Measurements from ENCODE around the gene BAIAP2L1.

BAIAP2L1 gene

DNA sequence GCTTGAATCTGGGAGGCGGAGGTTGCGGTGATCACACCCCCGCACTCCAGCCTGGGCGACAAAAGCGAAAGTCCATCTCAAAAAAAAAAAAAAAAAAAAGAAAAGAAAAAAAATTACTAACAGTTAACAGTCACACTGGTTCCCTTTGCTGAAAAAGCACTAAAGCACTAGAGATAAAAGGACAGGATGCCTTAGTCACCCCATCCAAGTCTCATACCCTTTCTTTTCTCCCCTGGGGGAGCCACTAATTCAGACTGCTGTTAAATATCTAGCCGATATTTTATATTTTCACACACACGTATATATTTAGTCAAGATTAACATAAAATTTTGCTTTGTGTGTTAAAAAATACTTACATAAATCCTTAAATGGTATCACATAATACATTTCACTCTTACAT lies 25.2 kb downstream of the BAIAP2L1 start:
- H3K4me3 ChIP-seq (ENCODE audit: low read depth, low read length), result no peak overlapping the region
- TF ChIP-seq, protein P1, sequence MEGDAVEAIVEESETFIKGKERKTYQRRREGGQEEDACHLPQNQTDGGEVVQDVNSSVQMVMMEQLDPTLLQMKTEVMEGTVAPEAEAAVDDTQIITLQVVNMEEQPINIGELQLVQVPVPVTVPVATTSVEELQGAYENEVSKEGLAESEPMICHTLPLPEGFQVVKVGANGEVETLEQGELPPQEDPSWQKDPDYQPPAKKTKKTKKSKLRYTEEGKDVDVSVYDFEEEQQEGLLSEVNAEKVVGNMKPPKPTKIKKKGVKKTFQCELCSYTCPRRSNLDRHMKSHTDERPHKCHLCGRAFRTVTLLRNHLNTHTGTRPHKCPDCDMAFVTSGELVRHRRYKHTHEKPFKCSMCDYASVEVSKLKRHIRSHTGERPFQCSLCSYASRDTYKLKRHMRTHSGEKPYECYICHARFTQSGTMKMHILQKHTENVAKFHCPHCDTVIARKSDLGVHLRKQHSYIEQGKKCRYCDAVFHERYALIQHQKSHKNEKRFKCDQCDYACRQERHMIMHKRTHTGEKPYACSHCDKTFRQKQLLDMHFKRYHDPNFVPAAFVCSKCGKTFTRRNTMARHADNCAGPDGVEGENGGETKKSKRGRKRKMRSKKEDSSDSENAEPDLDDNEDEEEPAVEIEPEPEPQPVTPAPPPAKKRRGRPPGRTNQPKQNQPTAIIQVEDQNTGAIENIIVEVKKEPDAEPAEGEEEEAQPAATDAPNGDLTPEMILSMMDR (IDR thresholded peaks at IDR 0.05; ENCODE audit: low read depth, low read length), result no peak

DNA sequence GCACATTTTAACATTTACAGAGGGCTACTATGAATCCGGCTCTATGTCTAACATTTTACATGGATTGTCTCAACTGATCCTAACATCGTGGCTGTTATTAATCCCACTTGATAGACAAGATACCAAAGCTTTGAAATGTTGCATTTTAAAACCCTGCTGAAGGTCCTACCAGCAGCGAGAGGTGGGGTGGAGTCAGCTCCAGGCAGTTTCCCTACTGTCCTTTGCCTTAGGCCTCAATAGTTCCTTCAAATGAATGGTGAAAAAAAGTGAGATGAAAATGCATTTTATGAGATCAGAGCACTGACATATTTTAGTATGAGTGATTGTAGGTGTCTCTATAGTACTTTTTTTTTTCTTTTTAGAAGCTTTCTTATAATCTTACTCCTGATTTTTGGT lies 26.6 kb downstream of the BAIAP2L1 start:
- TF ChIP-seq, protein P1 (IDR thresholded peaks at IDR 0.05; ENCODE audit: low read depth, low read length), result no peak
- no peak overlapping the region for H3K4me3 ChIP-seq (ENCODE audit: low read depth, low read length)

DNA sequence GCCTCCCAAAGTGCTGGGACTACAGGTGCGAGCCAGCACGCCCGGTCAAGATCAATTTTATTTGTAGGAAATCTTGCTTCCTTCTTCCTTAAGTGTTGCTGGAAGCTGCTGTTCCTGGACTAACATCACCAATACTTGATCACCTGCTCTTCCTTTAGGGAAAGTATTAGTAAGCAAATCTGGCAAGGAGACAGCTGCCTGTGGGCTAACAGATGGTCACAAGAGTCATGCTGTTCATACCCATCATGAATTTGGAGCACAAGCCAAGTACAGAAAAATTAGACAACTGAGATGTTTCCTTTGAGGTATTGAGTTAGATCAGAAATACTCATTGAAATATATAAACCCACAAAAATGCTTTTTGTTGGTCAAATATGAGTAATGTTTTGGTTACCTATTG lies 27.9 kb downstream of the BAIAP2L1 start:
- TF ChIP-seq, protein P1 (IDR thresholded peaks at IDR 0.05; ENCODE audit: low read depth, low read length), result no peak
- no peak overlapping the region for H3K4me3 ChIP-seq (ENCODE audit: low read depth, low read length)

DNA sequence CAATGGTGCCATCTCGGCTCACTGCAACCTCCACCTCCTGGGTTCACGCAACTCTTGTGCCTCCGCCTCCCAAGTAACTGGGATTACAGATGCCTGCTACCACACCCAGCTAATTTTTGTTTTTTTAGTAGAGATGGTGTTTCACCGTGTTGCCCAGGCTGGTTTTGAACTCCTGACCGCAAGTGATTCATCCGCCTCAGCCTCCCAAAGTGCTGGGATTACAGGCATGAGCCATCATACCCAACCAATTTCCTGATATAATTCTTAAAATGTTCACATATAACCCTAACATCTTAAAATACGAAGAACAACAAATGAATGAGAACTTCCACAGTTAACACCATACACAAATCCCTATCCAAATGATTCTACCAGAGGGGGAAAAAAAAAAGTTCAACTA lies 31.2 kb downstream of the BAIAP2L1 start:
- H3K4me3 ChIP-seq (ENCODE audit: low read depth, low read length), result no peak overlapping the region
- TF ChIP-seq, protein P1 (IDR thresholded peaks at IDR 0.05; ENCODE audit: low read depth, low read length), result no peak

DNA sequence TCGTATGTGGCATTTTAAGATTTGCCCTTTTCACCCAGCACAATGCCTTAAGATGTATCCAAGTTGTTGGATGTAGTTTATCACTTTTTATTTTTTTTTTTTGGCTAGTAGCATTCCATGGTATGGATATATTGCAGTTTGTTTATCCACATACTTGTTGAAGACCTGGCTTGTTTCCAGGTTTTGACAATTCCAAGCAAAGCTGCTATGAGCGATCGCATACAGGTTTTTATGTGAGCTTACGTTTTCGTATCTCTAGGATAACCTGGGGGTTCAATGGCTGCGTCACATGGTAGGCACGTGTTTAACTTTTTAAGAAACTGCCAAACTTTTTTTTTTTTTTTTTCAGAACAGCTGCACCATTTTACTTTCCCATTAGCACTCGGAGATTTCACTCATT lies 32.2 kb downstream of the BAIAP2L1 start:
- no peak overlapping the region for H3K4me3 ChIP-seq (ENCODE audit: low read depth, low read length)
- TF ChIP-seq, protein P1 (IDR thresholded peaks at IDR 0.05; ENCODE audit: low read depth, low read length), result no peak

DNA sequence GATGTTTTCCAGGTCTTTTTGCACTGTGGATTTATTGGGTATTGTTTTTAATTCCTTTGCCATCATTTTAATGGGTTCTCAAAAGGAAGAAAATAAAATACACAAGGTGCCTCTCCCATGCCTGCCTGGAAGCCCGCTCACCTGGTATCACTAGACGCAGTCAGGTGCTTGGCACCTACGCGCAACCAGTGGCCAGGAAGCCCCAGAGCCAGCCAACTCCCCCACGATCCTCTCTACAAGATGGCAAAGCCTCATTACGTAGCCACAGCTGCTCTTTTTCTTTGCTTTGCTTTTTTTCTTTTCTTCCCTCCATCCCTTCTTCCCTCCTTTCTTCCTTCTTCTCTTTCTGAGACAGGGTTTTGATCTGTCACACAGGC lies 34.3 kb downstream of the BAIAP2L1 start:
- H3K4me3 ChIP-seq (ENCODE audit: low read depth, low read length), result no peak overlapping the region
- TF ChIP-seq, protein P1 (IDR thresholded peaks at IDR 0.05; ENCODE audit: low read depth, low read length), result no peak

DNA sequence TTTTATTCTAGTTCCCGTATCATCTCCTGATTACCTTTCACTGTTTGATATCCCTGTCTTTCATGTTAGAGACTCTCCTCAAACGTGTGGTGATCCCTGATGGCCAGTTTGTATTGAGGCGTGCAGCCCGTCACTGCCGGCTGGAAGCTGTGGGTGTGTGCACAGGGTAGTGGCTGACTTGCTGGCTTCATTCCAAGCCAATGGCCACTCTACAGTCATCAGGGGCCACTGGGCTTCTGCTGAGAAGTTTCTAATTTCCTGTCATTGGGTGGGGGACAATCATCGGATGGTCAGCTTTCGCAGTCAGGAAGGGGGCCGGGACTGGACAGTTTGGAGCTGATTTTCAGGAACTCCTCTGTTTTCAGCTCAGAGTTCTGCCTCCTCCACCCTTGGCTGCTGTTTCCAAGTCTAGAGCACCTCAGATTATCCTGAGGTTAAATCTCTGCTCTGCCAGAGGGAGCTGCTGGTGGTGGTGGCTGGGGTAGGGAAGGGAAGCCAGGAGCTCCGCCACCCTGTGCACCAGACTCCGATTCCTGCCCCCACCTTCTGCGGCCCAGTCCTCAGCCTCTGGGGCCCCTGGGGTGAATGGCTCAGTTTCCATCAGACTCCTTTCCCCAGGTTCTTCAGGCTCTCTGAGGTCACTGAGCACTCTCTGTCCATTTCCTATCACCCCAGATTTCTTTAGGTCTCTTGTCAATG lies 34.9 kb downstream of the BAIAP2L1 start:
- no peak overlapping the region for H3K4me3 ChIP-seq (ENCODE audit: low read depth, low read length)
- TF ChIP-seq, protein P1 (IDR thresholded peaks at IDR 0.05; ENCODE audit: low read depth, low read length), result no peak

All from WI38 (cell line).